Bronchial epithelial cell (primary cell): ENCODE results near the gene OR4L1. TPM values are rescaled to one million over a fixed set of nuclear protein-coding genes. Genes with fewer than 3 reads are reported as not detected.
"Not testable (repeated sequence)": the region's sequence is repeated elsewhere in the genome, so short reads cannot be mapped to it uniquely, and the experiment has no call there.

Experiments
- DNase-seq: peaks from one replicate; pipeline ENCODE4 v3.0.0-alpha.2; 2010; ENCODE audit warnings: low read depth
- FAIRE-seq: peaks from 2 replicates; lab custom pipeline; 2011; peaks lifted over from hg19 to GRCh38; lab: Jason Lieb, UNC
- H3K27me3 ChIP-seq: 2 replicates; pipeline ENCODE4 v1.5.1; 2011; ENCODE audit warnings: low read length; ENCODE audit not compliant: control insufficient read depth, insufficient read depth
- H3K36me3 ChIP-seq: 2 replicates; pipeline ENCODE4 v1.5.1; 2011; ENCODE audit warnings: low read length; ENCODE audit not compliant: control insufficient read depth, insufficient read depth
- H3K4me3 ChIP-seq: 2 replicates; pipeline ENCODE4 v1.5.1; 2011; ENCODE audit warnings: mild to moderate bottlenecking, low read depth, low read length, control low read depth
- total RNA-seq: library from RNA; depleted of rRNA; stranded (reverse); fragments of >200 nt; gene quantifications from 2 replicates; pipeline ENCODE4 v1.2.1, GENCODE V29; 2014
- TF ChIP-seq, protein P1 (sequence below): IDR thresholded peaks from 2 replicates; pipeline ENCODE4 v1.5.1; 2011; ENCODE audit warnings: mild to moderate bottlenecking, moderate library complexity, low read length, control low read depth, inconsistent platforms; ENCODE audit not compliant: insufficient read depth, severe bottlenecking

The OR4L1 gene
- total RNA-seq, 1 donor from 2014 or later, result not detected

DNA sequence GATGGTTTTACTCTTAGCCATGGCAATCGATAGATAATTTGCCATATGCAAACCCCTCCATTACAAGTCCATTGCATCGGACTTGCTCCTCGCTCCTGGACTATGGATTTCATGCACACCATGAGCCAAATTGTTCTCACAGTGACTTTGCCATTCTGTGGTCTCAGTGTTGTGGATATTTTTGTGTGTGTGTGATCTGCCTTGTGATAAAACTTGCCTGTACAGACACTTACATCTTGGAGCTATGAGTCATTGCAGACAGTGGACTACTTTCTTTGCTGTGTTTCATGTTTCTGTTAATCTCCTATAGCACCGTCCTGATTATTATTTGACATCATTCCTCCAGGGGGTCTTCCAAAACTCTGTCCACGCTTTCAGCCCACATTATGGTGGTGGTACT, 15.6 kb upstream of the OR4L1 start:
- DNase-seq (no peak), FAIRE-seq (no peak)
- no peaks in the 10 kb centered on the region for H3K36me3 ChIP-seq
- H3K27me3 ChIP-seq, result no peaks in the 10 kb centered on the region
- TF ChIP-seq, protein P1, sequence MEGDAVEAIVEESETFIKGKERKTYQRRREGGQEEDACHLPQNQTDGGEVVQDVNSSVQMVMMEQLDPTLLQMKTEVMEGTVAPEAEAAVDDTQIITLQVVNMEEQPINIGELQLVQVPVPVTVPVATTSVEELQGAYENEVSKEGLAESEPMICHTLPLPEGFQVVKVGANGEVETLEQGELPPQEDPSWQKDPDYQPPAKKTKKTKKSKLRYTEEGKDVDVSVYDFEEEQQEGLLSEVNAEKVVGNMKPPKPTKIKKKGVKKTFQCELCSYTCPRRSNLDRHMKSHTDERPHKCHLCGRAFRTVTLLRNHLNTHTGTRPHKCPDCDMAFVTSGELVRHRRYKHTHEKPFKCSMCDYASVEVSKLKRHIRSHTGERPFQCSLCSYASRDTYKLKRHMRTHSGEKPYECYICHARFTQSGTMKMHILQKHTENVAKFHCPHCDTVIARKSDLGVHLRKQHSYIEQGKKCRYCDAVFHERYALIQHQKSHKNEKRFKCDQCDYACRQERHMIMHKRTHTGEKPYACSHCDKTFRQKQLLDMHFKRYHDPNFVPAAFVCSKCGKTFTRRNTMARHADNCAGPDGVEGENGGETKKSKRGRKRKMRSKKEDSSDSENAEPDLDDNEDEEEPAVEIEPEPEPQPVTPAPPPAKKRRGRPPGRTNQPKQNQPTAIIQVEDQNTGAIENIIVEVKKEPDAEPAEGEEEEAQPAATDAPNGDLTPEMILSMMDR, result no peak
- no peak overlapping the region for H3K4me3 ChIP-seq

DNA sequence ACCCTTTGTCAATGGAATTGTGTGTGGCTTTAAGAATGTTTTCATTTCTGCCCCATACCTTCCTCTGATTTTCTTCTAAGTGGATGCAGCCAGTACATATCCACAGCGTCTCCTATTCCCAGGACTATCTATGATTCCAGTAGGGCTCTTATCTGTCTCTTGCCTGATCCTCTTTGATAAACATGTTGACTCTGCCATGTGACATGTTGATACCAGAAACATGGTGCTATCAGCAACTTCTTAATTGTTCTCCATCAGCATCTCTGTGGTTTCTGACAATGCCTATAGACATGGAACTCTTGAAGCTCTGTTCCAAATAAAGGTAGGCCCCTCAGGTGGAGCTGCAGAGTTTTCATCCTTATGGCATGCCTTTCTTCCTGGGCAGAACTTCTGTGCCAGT, 11.6 kb upstream of the OR4L1 start:
- H3K4me3 ChIP-seq, result no peak overlapping the region
- no peak for FAIRE-seq

DNA sequence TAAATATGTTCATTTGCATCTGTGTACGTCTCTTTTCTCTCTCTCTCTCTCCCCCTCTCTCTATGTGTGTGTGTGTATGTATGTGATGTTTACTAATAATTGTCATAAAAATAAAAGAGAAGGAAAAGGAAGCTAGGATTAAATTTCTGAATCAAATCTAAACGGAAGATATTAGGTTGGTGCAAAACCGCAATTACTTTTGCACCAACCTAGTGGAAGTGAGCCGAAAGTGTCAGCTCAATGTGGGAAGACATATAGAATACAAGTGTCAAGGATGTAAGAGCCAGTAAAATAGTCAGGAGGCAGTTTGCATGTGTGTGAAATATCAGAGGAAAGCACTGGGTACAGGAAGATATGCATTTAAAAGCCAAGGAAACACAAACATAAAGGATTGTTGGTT, 32.2 kb downstream of the OR4L1 start:
- no peak overlapping the region for H3K4me3 ChIP-seq
- H3K27me3 ChIP-seq, result no peaks in the 10 kb centered on the region
- H3K36me3 ChIP-seq, result no peaks in the 10 kb centered on the region
- FAIRE-seq, result no peak
- TF ChIP-seq, protein P1, result no peak
- no peak for DNase-seq

More for the DNA sequence above, 11.6 kb upstream of the OR4L1 start:
- no peak for DNase-seq
- no peaks in the 10 kb centered on the region for H3K36me3 ChIP-seq
- H3K27me3 ChIP-seq, result no peaks in the 10 kb centered on the region
- TF ChIP-seq, protein P1, result no peak

DNA sequence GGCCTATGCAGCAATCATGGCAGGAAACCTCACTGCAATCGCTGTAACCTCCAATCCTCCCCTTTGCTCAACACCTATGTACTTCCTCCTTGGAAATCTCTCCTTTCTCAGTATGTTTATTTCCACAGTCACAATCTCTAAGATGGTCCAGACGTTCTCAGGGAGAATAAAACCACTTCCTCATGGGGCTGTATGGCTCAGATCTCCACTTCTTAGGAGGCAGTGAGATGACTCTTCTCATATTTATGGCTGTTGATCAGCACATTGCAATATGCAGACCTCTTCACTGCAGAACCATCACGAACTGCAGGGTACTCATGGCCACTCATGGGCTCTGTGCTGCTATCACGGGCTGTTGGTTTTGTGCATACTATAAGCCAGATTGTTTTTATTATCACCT, 33.6 kb downstream of the OR4L1 start:
- H3K4me3 ChIP-seq, result no peak overlapping the region
- no peaks in the 10 kb centered on the region for H3K27me3 ChIP-seq
- TF ChIP-seq, protein P1, result no peak
- no peak for FAIRE-seq
- H3K36me3 ChIP-seq, result no peaks in the 10 kb centered on the region
- no peak for DNase-seq

DNA sequence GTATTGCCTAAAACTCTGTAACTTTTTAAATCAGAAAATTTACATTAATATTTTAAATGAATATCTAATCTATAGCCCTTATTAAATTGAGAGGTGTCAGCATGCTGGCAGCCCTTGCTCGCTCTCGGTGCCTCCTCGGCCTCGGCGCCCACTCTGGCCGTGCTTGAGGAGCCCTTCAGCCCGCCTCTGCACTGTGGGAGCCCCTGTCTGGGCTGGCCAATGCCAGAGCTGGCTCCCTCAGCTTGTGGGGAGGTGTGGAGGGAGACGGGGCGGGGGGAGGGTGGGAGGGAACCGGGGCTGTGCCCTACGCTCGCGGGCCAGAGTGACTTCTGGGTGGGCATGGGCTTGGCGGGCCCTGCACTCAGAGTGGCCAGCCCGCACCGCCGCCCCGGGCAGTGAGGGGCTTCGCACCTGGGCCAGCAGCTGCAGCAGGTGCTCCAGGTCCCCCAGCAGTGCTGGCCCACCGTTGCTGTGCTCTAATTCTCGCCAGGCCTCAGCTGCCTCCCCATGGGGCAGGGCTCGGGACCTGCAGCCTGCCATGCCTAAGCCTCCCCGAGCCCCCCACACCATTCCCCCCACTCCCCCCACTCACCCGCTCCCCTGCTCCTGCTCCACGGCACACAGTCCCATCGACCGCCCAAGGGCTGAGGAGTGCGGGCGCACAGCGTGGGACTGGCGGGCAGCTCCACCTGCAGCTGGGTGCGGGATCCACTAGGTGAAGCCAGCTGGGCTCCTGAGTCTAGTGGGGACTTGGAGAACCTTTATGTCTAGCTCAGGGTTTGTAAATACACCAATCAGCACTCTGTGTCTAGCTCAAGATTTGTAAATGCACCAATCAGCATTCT, 39.3 kb downstream of the OR4L1 start:
- H3K4me3 ChIP-seq, H3K27me3 ChIP-seq, DNase-seq, FAIRE-seq, H3K36me3 ChIP-seq: not testable (repeated sequence)

DNA sequence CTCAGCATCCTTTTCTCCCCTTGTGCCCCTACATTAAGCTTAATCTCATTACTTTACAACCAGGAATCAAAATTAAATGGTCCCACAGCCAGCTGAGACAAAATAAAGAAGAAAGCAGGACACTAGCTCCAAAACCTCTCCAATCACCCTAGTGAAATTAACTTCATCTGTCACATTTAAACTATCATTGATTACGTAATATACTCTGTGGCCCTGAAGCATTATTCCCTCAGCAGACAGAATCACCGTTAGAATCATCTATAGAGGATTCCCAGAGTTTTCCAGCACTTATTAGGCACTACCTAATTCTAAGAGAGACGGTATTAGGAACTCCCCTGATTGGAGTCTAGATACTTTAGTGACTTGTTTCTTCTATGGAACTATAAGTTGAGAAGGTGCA, 50.6 kb downstream of the OR4L1 start, which contains the start of gene OR4K17:
TSS of gene OR4K17 (plus strand) at position 302 of the 400 bp plus-strand sequence. CDS start 6,761 bp downstream, outside the sequence.
- H3K27me3 ChIP-seq, result no peaks in the 10 kb centered on the region
- TF ChIP-seq, protein P1, result no peak
- DNase-seq, result no peak
- no peak within 1 kb of the TSS for H3K4me3 ChIP-seq
- no peaks in the 10 kb centered on the region for H3K36me3 ChIP-seq
- no peak for FAIRE-seq

Other genes starting within 250 kb of the OR4L1 start
- gene OR4K2, start 184.9 kb upstream of the OR4L1 start, total RNA-seq, result not detected in 2 replicates
- not detected in 2 replicates for gene OR4K5, start 139.4 kb upstream of the OR4L1 start, total RNA-seq
- not detected in 2 replicates for gene OR4K1, start 129.1 kb upstream of the OR4L1 start, total RNA-seq
- not detected in 2 replicates for gene OR4K15, start 84.5 kb upstream of the OR4L1 start, total RNA-seq
- gene OR4Q2, start 57.9 kb upstream of the OR4L1 start, total RNA-seq, result not detected in 2 replicates
- gene OR4K14, start 40.7 kb upstream of the OR4L1 start, total RNA-seq, result not detected in 2 replicates
- gene OR4K13, start 24.0 kb upstream of the OR4L1 start, total RNA-seq, result not detected in 2 replicates
- gene OR4K17, start 50.7 kb downstream of the OR4L1 start, total RNA-seq, result not detected in 2 replicates
- gene OR4N5, start 78.8 kb downstream of the OR4L1 start, total RNA-seq, result not detected in 2 replicates
- gene OR11G2, start 130.9 kb downstream of the OR4L1 start, total RNA-seq, result not detected in 2 replicates
- gene OR11H6, start 163.7 kb downstream of the OR4L1 start, total RNA-seq, result not detected in 2 replicates
- not detected in 2 replicates for gene OR11H7, start 168.9 kb downstream of the OR4L1 start, total RNA-seq
- not detected in 2 replicates for gene OR11H4, start 179.2 kb downstream of the OR4L1 start, total RNA-seq
- gene TTC5, start 245.9 kb downstream of the OR4L1 start, total RNA-seq, result 10.5 and 14.2 TPM in 2 replicates